Coronary artery (tissue), 2 donors: Measurements from ENCODE around the gene KCNF1.

Source experiments
- DNase-seq: peaks from one replicate; pipeline ENCODE4 v3.0.0-alpha.2; 2017; ENCODE audit warnings: low spot score
- H3K27ac ChIP-seq, 2 donors: fragments of 200-600 bp; sonication (generic); one replicate each; pipeline ENCODE4 v1.5.1; 2016 to 2019
- H3K4me3 ChIP-seq: fragments of 200-600 bp; sonication (generic); 2 replicates; pipeline ENCODE4 v1.5.1; 2016; ENCODE audit warnings: mild to moderate bottlenecking, moderate library complexity
- TF ChIP-seq, protein P1 (sequence below): fragments of 200-600 bp; sonication (generic); IDR thresholded peaks from one replicate; pipeline ENCODE4 v1.5.1; 2019; ENCODE audit warnings: antibody characterized with exemption

Gene KCNF1

DNA sequence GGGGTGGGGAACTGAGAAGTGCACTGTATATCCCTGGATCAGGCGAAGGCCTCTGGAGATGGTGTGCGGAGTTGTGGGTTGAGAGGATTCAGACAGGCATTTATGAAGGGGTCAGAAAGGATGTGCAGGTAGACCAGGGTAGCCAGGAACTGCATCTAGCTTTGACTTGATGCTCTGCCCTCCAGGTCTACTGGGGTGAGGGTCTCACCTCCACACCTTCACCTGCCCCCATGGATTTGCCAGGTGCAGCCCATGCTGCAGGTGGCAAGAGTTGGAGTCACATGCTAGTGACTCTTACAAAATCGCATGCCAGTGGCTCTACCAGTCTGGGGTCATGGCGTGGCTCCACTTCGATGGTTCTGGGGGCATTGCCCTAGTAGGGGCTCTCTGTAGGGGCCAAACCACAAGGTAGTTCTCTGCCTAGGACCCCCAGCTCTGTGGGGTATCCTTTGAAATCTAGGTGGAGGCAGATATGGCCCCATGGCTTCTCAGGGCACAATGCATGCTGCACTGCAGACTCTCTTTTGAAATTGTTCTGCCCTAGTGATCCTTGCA lies 18.9 kb upstream of the KCNF1 start:
- Histone ChIP-seq H3K27ac (no peak overlapping the region), H3K4me3 (no peak overlapping the region)
- TF ChIP-seq, protein P1, sequence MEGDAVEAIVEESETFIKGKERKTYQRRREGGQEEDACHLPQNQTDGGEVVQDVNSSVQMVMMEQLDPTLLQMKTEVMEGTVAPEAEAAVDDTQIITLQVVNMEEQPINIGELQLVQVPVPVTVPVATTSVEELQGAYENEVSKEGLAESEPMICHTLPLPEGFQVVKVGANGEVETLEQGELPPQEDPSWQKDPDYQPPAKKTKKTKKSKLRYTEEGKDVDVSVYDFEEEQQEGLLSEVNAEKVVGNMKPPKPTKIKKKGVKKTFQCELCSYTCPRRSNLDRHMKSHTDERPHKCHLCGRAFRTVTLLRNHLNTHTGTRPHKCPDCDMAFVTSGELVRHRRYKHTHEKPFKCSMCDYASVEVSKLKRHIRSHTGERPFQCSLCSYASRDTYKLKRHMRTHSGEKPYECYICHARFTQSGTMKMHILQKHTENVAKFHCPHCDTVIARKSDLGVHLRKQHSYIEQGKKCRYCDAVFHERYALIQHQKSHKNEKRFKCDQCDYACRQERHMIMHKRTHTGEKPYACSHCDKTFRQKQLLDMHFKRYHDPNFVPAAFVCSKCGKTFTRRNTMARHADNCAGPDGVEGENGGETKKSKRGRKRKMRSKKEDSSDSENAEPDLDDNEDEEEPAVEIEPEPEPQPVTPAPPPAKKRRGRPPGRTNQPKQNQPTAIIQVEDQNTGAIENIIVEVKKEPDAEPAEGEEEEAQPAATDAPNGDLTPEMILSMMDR: no peak
- DNase-seq: peak; percentile 62

DNA sequence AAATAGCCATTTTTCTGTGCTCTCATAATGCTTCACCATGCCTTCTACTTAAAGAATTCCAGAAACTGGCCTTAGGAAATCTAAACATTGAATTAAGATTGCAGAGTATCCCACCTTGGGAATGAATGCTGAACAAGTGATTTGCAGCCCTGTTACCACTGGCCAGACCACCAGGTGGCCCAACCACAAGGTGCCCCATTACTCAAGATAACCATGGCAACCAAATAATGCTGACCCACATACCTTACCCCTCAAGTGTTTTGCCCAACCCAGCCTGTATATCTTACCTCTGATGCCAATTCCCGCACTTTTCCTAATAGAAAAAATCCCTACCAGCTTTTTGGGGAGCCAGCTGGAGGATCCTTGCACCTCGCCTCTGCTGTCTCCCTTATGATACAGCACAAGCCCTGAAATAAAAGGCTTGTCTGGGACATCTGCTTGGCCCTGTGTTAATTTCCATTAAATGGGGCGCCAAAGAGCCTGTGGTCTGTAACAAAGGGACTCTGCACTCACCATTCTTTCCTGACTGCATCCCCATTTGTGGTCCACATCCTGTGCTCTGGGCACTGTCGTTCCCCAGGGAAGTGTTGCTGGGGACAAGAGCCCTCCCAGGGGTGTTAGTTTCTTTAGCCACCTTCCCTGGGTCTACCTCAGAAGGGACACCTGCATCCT lies 17.3 kb upstream of the KCNF1 start:
- DNase-seq: peak; percentile 33
- TF ChIP-seq, protein P1: no peak
- Histone ChIP-seq H3K4me3 (no peak overlapping the region), H3K27ac (no peak overlapping the region)

- Histone ChIP-seq H3K27ac (no peak overlapping the region), H3K4me3 (no peak overlapping the region)
- DNase-seq: peak; percentile 35
- TF ChIP-seq, protein P1: no peak
Measured at GRCh38 chr2:10895231-10895630, 16.5 kb upstream of the KCNF1 start.

DNA sequence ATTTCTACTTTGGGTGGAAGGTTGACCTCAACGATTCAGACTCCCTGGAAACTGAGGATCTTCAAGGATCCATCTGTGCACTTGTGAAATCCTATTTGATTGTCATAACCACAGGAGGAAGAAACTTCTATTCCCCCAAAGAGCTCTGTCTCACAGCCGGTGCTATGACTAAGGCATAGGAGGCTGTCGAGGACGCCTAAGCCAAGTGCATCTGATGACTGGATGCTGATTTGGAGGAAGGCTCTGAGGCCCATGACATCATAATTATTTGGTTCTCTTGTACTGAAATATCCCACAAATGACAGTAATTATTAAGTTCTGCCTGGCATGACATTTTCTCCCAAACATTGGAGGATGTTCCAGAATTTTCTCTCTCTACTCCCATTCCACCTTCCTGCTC lies 13.8 kb upstream of the KCNF1 start:
- H3K4me3 ChIP-seq: no peak overlapping the region
- DNase-seq: no peak
- H3K27ac ChIP-seq: no peak overlapping the region
- TF ChIP-seq, protein P1: no peak

GRCh38 chr2:10900216-10901109 lies 11.3 kb upstream of the KCNF1 start:
- Histone ChIP-seq H3K4me3 (no peak overlapping the region), H3K27ac (no peak overlapping the region)
- TF ChIP-seq, protein P1: no peak
- DNase-seq: peak; percentile 17

DNA sequence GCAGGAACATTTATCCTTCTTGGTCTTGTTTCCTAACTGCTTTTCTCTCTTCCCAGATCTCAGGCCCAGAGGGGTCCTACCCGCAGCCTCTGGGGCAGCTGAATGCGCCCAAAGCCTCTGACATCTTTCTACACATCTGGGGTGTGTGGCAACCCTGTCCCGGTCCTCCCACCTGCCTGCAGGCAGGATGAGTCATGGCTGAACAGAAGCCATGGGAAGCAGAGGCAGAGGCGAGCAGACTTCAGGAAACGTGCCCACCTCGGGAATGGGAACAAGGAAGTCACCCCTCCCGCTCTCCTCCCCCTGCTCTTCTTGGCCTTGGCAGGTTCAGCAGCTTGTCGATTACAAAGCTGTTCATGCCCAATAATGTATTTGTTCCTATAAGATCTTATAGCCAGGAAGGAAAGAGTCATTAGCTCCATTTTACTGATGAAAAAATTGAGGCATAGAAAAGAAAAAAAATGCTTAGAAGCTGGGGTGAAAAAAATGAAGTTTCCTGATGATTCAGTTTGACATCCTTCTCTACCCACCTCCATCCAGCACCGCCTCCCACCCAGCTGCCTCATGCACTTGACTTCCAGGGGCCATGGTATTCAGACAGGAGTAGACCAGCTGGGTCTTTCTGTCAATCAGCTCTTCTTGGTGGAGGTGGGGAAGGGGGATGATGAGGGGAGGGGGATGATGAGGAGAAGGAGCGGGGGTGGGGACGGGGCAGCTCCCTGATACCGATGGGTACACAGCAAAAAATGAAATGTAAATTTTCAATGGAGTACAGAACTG lies 10.4 kb upstream of the KCNF1 start:
- Histone ChIP-seq H3K27ac (no peak overlapping the region), H3K4me3 (no peak overlapping the region)
- no peak for DNase-seq
- TF ChIP-seq, protein P1: no peak
